Body of pancreas (tissue), 4 donors: ENCODE measurements around the gene SATB2. TPM values are rescaled to one million over a fixed set of nuclear protein-coding genes. Genes with fewer than 3 reads are reported as not detected.

Experiments
- ATAC-seq: fragments of 150-250 bp; one replicate; pipeline ENCODE4 v1.9.1; 2016
- DNase-seq, 4 donors: peaks; one replicate each; pipeline ENCODE4 v3.0.0-alpha.2; 2019
- H3K27ac ChIP-seq, 4 donors: fragments of 200-600 bp; sonication (generic); 1 replicate in 3 of 4; 2 replicates in 1 of 4; pipeline versions ENCODE4 v1.5.1 to v1.6.1; 2016 to 2019; ENCODE audit warnings: mild to moderate bottlenecking in 1 of 4, mixed read lengths in 1 of 4, moderate library complexity in 1 of 4
- H3K27me3 ChIP-seq, 2 donors: fragments of 200-600 bp; sonication (generic); one replicate each; pipeline ENCODE4 v1.6.0; 2016; ENCODE audit warnings: mild to moderate bottlenecking in 1 of 2
- H3K36me3 ChIP-seq, 2 donors: fragments of 200-600 bp; sonication (generic); replicated peaks in 1 of 2; 2 replicates each; pipeline ENCODE4 v1.5.1; 2016; ENCODE audit warnings: low read depth in 2 of 2; ENCODE audit not compliant: insufficient read depth in 1 of 2
- H3K4me1 ChIP-seq: fragments of 200-600 bp; sonication (generic); one replicate; pipeline ENCODE4 v1.6.0; 2016
- H3K4me3 ChIP-seq, 2 donors: fragments of 200-600 bp; sonication (generic); 1 replicate in 1 of 2; 2 replicates in 1 of 2; pipeline ENCODE4 v1.5.1; 2016 to 2019
- H3K9me3 ChIP-seq, 3 donors: fragments of 200-600 bp; sonication (generic); 1 replicate in 2 of 3; 2 replicates in 1 of 3; pipeline ENCODE4 v1.5.1; 2016
- POLR2A ChIP-seq, 3 donors: fragments of 450-650 bp; IDR thresholded peaks; one replicate each; pipeline ENCODE4 v1.6.1; 2016; ENCODE audit warnings: antibody characterized with exemption in 3 of 3, mild to moderate bottlenecking in 2 of 3
- WGBS, 2 donors: methylation state at CpG; one replicate each; pipeline ENCODE4 v1.1.5; 2017; 5-methylcytosine and 5-hydroxymethylcytosine counted together
- intact Hi-C: fragments of 100-400 bp; cut with DNase I; formaldehyde crosslinking; loops from one replicate; pipeline ENCODE4 v1.15.1; 2023
- total RNA-seq, 2 donors: library from RNA; depleted of rRNA; stranded (reverse); fragments of >200 nt; gene quantifications; one replicate each; pipeline ENCODE4 v1.1.0, GENCODE V29; 2016
- TF ChIP-seq, protein P1 (sequence below), 7 experiments: fragments of 450-650 bp in 4 of 7; fragments of 200-600 bp in 3 of 7; sonication (generic) in 3 of 7; IDR thresholded peaks; one replicate each; pipeline ENCODE4 v1.5.1; 2016 to 2019; ENCODE audit warnings: antibody characterized with exemption in 7 of 7

Gene SATB2
- total RNA-seq, 2 donors from 2014 or later = 2.6 to 4.3 TPM

DNA sequence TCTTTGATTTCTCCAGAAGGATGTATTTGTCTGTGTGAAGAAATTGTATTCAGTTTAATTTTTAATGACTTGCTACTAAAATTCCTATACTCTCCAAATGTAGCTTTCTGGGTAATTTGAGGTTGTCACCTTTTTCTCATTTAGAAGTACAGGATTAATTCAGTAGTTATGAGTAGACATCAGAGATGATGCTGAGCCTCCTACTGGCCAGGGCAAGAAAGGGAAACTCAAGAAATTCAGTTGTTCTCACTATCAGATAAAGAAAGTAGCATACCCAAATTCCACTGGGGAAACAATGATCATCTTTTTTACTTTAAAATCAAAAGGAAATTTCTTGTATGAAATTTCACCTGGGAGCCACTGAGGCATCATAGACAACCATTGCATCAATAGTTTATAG lies 199.4 kb downstream of the SATB2 start:
- Histone ChIP-seq H3K36me3 (no peaks in the 10 kb centered on the region), H3K4me1 (no peaks in the 10 kb centered on the region), H3K27me3 (no peaks in the 10 kb centered on the region), H3K9me3 (peaks cover 0 to 6% (median 0%) of the 10 kb centered on the region in 3 donors), H3K27ac (no peak overlapping the region), H3K4me3 (no peak overlapping the region)
- DNase-seq = no peak
- intact Hi-C loops = no loop called here
- ATAC-seq = no peak
- no peak for TF ChIP-seq POLR2A (IDR thresholded peaks at IDR 0.05)
- TF ChIP-seq, protein P1, sequence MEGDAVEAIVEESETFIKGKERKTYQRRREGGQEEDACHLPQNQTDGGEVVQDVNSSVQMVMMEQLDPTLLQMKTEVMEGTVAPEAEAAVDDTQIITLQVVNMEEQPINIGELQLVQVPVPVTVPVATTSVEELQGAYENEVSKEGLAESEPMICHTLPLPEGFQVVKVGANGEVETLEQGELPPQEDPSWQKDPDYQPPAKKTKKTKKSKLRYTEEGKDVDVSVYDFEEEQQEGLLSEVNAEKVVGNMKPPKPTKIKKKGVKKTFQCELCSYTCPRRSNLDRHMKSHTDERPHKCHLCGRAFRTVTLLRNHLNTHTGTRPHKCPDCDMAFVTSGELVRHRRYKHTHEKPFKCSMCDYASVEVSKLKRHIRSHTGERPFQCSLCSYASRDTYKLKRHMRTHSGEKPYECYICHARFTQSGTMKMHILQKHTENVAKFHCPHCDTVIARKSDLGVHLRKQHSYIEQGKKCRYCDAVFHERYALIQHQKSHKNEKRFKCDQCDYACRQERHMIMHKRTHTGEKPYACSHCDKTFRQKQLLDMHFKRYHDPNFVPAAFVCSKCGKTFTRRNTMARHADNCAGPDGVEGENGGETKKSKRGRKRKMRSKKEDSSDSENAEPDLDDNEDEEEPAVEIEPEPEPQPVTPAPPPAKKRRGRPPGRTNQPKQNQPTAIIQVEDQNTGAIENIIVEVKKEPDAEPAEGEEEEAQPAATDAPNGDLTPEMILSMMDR (IDR thresholded peaks at IDR 0.05) = no peak

DNA sequence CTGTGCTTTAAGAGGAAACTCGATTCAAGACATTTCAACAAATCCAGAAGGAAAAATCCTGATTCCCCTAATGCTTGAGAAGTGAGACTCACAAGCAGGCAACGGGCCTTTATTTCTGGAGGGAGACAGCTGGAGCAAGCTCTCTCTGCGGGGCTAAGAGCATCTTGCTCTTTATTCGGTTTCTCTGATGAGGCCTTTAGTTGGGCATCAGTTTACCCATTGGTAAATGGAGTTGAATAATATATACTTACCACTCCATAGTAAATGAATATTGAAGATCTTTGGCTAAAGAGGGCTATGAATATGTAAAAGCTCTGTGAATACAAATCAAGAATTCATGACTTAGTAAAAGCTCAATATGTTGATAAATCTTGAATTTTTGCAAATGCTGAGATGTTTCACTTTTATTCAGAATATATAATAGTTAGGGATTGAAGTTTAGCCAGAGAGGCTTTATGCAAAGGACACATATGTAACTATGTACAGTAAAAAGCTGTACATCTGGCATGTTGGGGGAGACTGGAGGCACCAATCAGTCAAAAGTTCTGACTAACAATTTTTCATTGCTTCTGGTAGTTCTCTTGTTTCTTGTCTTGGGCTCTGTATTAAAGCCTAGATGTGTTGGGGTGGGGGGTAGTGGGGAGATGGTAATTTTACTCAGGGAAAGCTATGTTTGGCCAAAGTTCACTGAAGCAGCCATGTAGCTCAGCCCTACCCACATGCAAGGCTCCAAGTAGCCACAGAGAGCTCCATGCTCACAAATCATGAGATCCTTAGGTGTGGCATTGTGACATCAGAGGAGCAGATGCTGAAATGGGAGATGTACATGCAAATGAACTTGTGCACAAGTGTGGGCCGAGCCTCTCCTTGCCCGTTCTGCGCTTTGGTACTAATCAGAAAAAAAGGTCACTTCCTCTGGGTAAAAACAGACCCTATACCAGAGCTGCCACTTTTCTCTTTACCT lies 200.2 kb downstream of the SATB2 start:
- Histone ChIP-seq H3K9me3 (peaks cover 0 to 6% (median 0%) of the 10 kb centered on the region in 3 donors), H3K4me1 (no peaks in the 10 kb centered on the region), H3K27me3 (no peaks in the 10 kb centered on the region), H3K27ac (no peak overlapping the region), H3K4me3 (no peak overlapping the region), H3K36me3 (no peaks in the 10 kb centered on the region)
- ATAC-seq (no peak), DNase-seq (no peak)
- WGBS, 2 donors = 68 to 71% methylated on average over 7 of the region's 7 CpGs
- TF ChIP-seq, protein P1 (IDR thresholded peaks at IDR 0.05) = no peak
- TF ChIP-seq POLR2A (IDR thresholded peaks at IDR 0.05) = no peak
- intact Hi-C loops = no loop called here

DNA sequence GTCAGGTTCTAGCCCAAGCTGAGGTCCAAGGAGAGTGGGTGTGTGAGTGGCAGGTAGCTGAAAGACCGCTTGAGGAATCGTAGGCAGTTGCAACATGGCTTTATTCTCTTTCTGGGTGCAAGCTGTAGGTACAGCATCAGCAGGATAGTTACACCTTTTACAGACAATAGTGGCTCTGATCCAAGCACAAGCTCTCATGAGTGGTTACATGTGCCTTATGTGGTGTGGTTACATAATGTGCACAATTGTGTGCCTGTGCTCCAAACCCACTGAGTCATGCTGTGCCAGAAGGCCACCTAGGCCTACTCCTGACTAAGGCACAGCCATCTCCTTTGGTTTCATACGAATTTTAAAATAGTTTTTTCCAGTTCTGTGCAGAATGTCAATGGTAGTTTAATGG lies 227.6 kb downstream of the SATB2 start:
- Histone ChIP-seq H3K4me1 (no peaks in the 10 kb centered on the region), H3K27ac (no peak overlapping the region), H3K9me3 (no peaks in the 10 kb centered on the region), H3K4me3 (no peak overlapping the region), H3K27me3 (no peaks in the 10 kb centered on the region), H3K36me3 (no peaks in the 10 kb centered on the region)
- DNase-seq = no peak
- ATAC-seq = no peak
- intact Hi-C loops = no loop called here
- no peak for TF ChIP-seq POLR2A (IDR thresholded peaks at IDR 0.05)
- TF ChIP-seq, protein P1 (IDR thresholded peaks at IDR 0.05) = no peak
- 56 to 65% methylated on average over 3 of the region's 3 CpGs for WGBS, 2 donors

DNA sequence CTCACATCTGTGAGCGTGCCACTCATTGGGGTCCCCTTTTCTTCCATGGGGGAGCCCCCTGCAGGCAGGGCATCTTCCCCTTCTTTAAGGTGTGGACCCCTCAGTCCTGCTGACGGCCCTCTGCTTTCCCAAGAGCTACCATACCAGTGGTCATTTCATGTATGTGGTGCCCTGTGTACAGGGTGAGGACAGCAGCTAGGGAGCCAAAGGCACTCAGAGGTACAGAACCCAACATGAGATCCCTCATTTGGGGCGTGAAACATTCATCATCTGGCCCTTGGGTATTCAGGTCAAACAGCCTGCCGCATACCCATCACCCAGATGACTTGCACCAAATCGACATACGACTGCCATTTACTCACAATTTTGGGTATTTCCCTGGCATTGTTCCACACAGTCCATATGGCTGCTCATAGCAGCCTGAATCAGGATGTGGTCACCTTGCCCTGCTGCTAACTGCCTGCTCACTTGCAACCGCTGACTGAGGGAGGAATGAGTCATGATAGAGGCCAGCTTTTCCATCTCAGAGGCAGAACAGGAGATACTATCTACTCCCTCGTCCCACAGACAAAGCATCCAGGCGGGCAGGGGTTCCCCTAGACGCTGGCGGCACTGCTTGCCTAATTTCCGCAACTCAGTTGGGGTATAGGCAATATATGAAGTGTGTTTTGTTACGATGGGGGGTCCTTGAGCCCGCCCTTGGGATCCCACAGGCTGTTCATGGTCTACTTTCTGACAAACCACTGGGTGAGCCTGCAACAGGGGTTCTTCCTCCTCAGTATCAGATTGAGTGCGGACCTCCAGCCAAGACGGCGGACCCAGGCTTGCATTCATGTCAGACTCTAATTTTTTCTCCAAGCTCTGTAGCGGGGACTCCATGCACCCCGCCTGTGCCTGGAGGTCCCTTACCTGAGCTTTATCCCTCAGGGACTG lies 228.6 kb downstream of the SATB2 start:
- 77 to 83% methylated on average over 17 to 19 of the region's 19 CpGs for whole genome bisulfite sequencing, 2 donors
- no peak for ATAC-seq
- Histone ChIP-seq H3K4me1 (no peaks in the 10 kb centered on the region), H3K27me3 (no peaks in the 10 kb centered on the region), H3K9me3 (no peaks in the 10 kb centered on the region), H3K27ac (no peak overlapping the region), H3K36me3 (no peaks in the 10 kb centered on the region), H3K4me3 (no peak overlapping the region)
- DNase-seq = no peak
- TF ChIP-seq, protein P1 (IDR thresholded peaks at IDR 0.05) = no peak
- no peak for TF ChIP-seq POLR2A (IDR thresholded peaks at IDR 0.05)
- intact Hi-C loops = no loop called here
